Activated CD4-positive, alpha-beta T cell treated with anti-CD3 and anti-CD28 coated beads, Interleukin-2, amount 10 ng/mL, durations not matched to agents 24 days and 14 days (primary cell): ENCODE measurements around the gene TTC27. TPM values are rescaled to one million over a fixed set of nuclear protein-coding genes. Genes with fewer than 3 reads are reported as not detected.

Experiments used
- DNase-seq: peaks from one replicate; pipeline ENCODE4 v3.0.0; 2022
- H3K27ac Mint-ChIP-seq: one replicate; pipeline ENCODE4 v1.8.0; 2022; ENCODE audit warnings: mild to moderate bottlenecking, mixed read lengths
- H3K27me3 Mint-ChIP-seq: one replicate; pipeline ENCODE4 v1.8.0; 2022; ENCODE audit warnings: mixed read lengths
- H3K36me3 Mint-ChIP-seq: one replicate; pipeline ENCODE4 v1.8.0; 2022; ENCODE audit warnings: low read depth, mild to moderate bottlenecking, mixed read lengths
- H3K4me1 Mint-ChIP-seq: one replicate; pipeline ENCODE4 v1.8.0; 2021; ENCODE audit warnings: mixed read lengths
- H3K4me3 Mint-ChIP-seq: one replicate; pipeline ENCODE4 v1.8.0; 2022; ENCODE audit warnings: mild to moderate bottlenecking, moderate library complexity, mixed read lengths
- H3K9me3 Mint-ChIP-seq: one replicate; pipeline ENCODE4 v1.8.0; 2021; ENCODE audit warnings: mixed read lengths
- intact Hi-C: fragments of 100-400 bp; cut with micrococcal nuclease; formaldehyde crosslinking; loops from one replicate; pipeline ENCODE4 v1.15.1; 2023
- total RNA-seq: library from RNA; stranded (reverse); gene quantifications from 2 replicates; pipeline ENCODE4 v1.2.3, GENCODE V29; 2022

Gene TTC27
- total RNA-seq = 40.8 and 46.8 TPM in 2 replicates

DNA sequence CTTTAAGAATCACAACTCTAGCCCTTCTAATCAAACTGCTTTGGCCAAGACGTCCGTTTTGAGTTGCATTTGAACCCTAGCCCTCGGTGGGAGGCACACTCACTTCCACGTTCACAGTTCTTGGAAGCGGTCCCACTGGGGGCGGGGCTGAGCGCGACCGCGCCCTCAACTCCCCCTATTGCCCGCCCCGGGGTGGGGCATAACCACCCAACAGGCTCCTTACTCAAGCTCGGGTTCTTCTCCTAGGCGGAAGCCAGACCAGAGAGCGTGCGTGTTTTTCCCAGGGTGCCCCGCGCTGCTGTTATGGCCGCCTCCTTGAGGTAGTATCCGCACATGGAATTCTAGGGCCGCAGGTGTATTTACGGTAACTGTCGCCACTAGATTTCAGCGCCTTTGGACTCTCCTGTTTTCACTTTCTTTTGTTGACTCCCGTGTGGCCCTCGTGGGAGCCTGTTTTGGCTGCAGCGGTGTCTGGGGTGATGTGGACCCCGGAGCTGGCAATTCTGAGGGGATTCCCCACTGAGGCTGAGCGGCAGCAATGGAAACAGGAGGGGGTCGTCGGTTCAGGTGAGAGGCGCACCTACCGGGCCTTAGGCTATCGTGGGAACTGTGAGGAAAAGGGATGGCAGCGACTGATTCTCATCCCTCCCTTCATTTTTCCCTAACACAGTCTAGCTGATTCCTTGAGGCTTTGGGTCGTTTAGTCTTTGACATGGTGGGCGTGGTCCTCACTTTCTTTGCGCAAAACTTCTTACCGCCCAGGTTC is at the start of gene TTC27:
TSS of gene TTC27 (plus strand) at position 237 of the 766 bp plus-strand sequence. CDS start at position 480, 243 bp downstream.
- DNase-seq = peak; percentile 99
- H3K27me3 Mint-ChIP-seq = no peaks in the 10 kb centered on the region
- peaks cover 24% of the 10 kb centered on the region for H3K4me1 Mint-ChIP-seq
- peak within 1 kb of the TSS; percentile 91 for H3K27ac Mint-ChIP-seq
- peak within 1 kb of the TSS; percentile 86 for H3K4me3 Mint-ChIP-seq
- intact Hi-C loops = loop anchor here (1.0 to 5.0 kb wide), 3 partner anchors 36 to 318 kb away; partner anchors contain the start of gene LTBP1
- peaks cover 34% of the 10 kb centered on the region for H3K36me3 Mint-ChIP-seq
- no peaks in the 10 kb centered on the region for H3K9me3 Mint-ChIP-seq

DNA sequence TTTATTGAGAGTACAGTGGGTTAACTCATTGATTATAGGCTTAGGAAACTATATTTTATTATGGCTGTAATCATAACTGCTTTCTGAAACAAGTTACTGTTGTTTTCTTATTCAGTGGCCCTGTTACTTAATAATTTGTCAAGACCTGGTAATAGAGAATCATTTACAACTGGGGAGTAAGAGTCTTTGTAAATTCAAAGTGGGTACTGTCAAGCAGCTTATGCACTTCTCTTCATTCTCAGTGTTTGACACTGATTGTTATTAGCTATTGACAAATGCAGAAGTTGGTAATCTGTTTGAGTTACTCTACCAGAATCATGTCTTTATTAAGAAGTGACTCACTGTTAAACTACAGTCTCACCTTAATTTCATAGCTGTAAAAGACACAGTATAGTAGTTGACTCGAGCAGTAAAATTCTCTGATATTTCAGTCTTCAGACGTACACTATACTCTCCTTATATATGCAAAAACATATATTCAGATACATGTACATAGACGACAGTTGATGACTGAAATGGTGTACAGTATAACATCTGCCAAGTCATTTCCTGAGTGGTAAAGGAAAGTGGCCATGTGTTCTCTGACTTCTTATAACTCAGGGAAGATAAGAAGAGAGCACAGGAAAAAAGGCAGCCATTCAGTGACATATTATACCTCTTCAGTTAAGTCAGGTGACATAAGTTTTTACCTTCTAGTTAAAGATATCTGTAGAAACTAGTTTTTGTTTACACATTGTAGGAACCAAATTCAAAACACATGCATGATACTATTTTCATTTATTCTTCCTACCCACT is 36.0 kb upstream of the TTC27 start:
- H3K4me3 Mint-ChIP-seq = peak overlapping the region; percentile 68
- peak; percentile 76 for DNase-seq
- peaks cover 7% of the 10 kb centered on the region for H3K9me3 Mint-ChIP-seq
- peaks cover 35% of the 10 kb centered on the region for H3K36me3 Mint-ChIP-seq
- peak overlapping the region; percentile 86 for H3K27ac Mint-ChIP-seq
- intact Hi-C loops = loop anchor here (2.0 to 5.0 kb wide), 3 partner anchors 15 to 729 kb away; partner anchors contain the start of gene TTC27
- no peaks in the 10 kb centered on the region for H3K27me3 Mint-ChIP-seq
- peaks cover 33% of the 10 kb centered on the region for H3K4me1 Mint-ChIP-seq

DNA sequence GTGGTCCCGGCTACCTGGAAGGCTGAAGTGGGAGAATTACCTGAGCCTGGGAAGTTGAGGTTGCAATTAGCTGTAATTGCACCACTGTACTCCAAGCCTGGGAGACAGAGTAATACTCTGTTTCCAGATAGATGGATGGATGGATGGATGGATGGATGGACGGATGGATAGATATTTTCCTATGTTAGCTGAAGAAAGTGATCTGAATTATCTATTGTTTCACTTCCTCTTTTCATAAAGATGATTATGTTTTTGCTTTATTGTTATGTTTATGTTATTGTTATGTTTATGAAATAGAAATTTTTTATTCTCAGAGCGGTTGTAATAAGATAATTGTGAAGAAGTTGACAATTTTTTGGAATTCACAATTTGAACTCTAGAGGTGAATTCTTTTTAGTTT is 33.3 kb upstream of the TTC27 start:
- Mint-ChIP-seq H3K9me3 (peaks cover 7% of the 10 kb centered on the region), H3K27ac (no peak overlapping the region), H3K4me1 (peaks cover 28% of the 10 kb centered on the region), H3K27me3 (no peaks in the 10 kb centered on the region), H3K4me3 (no peak overlapping the region), H3K36me3 (peaks cover 41% of the 10 kb centered on the region)
- intact Hi-C loops = loop anchor here (5.0 kb wide), 1 partner anchor 33 kb away; the partner anchor contains the start of gene TTC27
- DNase-seq = no peak

DNA sequence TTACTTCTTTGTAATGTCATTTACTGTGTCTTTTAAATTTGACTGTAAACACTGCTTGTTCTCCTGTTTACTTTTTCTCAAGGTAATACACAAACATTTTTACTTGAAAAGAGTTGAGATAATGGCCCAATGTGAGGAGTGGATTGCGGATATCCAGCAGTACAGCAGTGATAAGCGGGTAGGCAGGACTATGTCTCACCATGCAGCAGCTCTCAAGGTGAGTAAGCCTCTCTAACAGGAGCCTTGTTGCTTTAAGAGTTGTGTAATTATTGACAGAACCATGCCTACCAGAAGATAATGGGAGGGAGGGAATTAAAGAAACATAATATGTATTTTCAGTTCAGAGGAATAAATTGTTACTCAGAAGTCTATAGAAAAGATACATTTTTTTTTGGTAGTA is 16.5 kb upstream of the TTC27 start:
- intact Hi-C loops = no loop called here
- Mint-ChIP-seq H3K27me3 (no peaks in the 10 kb centered on the region), H3K9me3 (no peaks in the 10 kb centered on the region), H3K27ac (no peak overlapping the region), H3K36me3 (peaks cover 51% of the 10 kb centered on the region), H3K4me1 (no peaks in the 10 kb centered on the region), H3K4me3 (no peak overlapping the region)
- no peak for DNase-seq

DNA sequence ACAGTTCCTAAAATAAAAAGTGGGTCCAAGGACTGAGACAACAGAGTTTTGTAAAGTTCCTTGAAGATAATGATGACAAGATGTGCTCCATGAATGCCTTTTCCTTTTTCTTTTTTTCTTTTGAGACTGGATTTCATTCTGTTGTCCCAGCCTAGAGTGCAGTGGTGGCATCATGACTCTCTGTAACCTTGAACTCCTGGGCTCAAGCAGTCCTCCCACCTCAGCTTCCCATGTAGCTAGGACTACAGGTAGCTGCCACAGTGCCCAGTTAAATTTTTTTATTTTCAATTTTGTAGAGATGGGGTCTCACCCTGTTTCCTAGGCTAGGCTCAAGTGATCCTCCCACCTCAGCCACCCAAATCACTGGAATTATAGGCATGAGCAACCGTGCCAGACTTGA is 16.1 kb upstream of the TTC27 start:
- H3K9me3 Mint-ChIP-seq = no peaks in the 10 kb centered on the region
- H3K36me3 Mint-ChIP-seq = peaks cover 49% of the 10 kb centered on the region
- H3K4me1 Mint-ChIP-seq = no peaks in the 10 kb centered on the region
- no peak overlapping the region for H3K4me3 Mint-ChIP-seq
- no peak overlapping the region for H3K27ac Mint-ChIP-seq
- DNase-seq = no peak
- intact Hi-C loops = no loop called here
- no peaks in the 10 kb centered on the region for H3K27me3 Mint-ChIP-seq

DNA sequence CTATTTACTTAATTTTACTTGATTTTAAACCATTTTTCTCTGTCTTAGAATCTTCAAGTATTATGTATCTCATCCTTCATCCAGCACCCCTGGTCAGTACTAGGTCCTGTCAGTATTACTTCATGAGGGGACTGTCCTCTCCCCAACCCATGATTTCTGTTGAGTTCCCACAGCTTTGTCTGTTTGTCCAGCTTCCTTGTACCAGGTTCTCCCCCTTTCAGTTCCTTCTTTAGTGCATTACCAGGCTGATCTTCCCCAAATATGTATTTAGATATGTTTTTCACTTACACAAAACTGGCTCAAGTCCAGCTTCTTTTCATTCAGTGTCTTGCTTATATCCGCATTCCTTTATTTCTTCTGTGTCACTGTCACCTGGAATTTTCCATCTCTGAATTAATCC is 13.8 kb upstream of the TTC27 start:
- Mint-ChIP-seq H3K27me3 (no peaks in the 10 kb centered on the region), H3K27ac (no peak overlapping the region), H3K4me1 (no peaks in the 10 kb centered on the region), H3K36me3 (peaks cover 44% of the 10 kb centered on the region), H3K4me3 (no peak overlapping the region), H3K9me3 (no peaks in the 10 kb centered on the region)
- intact Hi-C loops = no loop called here
- DNase-seq = no peak

DNA sequence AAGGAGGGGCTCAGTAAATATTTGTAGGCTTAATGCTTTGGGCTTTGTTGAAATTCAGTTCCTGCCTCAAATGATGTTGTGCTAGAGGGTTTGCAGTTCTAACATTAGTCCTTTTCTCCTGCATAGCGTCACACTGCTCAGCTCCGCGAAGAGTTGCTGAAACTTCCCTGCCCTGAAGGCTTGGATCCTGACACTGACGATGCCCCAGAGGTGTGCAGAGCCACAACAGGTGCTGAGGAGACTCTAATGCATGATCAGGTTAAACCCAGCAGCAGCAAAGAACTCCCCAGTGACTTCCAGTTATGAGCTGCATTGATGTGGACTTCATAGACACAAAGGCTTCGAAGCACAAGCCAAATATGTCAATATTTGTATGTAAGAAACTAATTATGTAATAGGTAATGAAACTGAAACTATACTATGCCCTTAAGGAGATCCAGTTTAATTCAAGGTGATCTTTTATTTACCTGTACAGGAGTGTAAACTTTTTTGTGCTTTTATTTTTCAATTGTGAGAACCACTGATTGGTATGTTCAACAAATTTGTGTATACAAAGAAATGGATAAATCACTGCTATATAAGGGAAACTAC is 10.2 kb upstream of the TTC27 start:
- DNase-seq = peak; percentile 50
- Mint-ChIP-seq H3K4me3 (no peak overlapping the region), H3K9me3 (no peaks in the 10 kb centered on the region), H3K27me3 (no peaks in the 10 kb centered on the region), H3K27ac (no peak overlapping the region), H3K4me1 (no peaks in the 10 kb centered on the region), H3K36me3 (peaks cover 36% of the 10 kb centered on the region)
- intact Hi-C loops = no loop called here

DNA sequence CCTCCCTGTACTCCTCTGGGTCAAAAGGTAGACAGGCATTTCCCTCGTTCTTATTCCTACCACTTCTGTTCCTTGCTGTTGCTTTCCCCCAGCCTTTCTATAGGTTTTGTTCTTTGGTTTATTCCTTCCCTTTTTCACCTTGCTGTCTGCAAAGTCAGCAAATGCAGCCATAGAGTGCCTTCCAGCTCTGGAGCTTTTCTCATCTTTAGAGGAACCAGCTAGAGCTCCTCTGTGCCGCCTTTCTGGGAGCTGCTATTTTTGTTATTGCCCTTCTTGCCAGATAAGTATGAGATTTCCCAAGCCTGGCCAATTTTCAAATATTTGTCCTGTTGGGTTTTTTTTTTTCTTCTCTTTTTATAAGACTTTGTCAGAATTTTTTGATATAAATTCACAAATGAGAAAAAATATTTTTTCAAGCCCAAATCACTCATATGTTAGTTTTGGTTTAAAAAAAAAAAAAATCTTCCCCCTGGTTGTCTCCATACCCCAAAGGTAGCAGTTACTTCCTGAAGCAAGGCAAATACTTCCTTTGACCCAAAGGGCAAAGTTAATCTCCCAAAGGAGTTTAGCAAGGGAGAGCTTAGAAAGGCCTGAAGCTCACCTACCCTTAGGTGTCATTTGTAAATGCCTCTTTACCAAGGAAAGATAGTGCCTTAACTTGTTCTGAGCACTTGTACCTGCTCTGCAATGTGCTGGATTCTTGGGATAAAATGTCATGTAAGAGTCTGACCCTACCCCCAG is 5.1 kb upstream of the TTC27 start:
- intact Hi-C loops = no loop called here

DNA sequence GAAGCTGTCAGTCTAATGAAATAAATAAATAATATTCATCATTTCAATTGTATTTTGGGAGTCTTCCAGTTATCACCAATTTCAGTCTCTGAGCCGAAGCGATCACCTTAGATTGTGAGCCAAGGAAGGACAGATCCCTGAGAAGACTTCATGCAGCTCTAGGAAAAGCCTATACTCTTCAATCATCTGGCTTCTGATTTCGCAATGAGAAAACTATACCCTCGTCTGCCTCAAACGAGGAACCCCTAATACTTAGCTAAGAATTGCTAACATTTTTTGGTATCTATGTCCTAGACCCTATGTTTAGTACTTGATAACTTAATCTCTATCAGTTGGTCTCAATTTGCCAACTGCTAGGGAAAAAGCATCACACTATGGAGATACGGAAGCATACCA is 4.5 kb upstream of the TTC27 start:
- no peaks in the 10 kb centered on the region for H3K9me3 Mint-ChIP-seq
- no peak overlapping the region for H3K4me3 Mint-ChIP-seq
- H3K27me3 Mint-ChIP-seq = no peaks in the 10 kb centered on the region
- intact Hi-C loops = no loop called here
- no peak overlapping the region for H3K27ac Mint-ChIP-seq
- no peak for DNase-seq
- H3K4me1 Mint-ChIP-seq = peaks cover 8% of the 10 kb centered on the region
- peaks cover 17% of the 10 kb centered on the region for H3K36me3 Mint-ChIP-seq

More for the DNA sequence above, 5.1 kb upstream of the TTC27 start:
- Mint-ChIP-seq H3K9me3 (no peaks in the 10 kb centered on the region), H3K27ac (no peak overlapping the region), H3K27me3 (no peaks in the 10 kb centered on the region), H3K36me3 (peaks cover 20% of the 10 kb centered on the region), H3K4me3 (no peak overlapping the region), H3K4me1 (peaks cover 7% of the 10 kb centered on the region)
- no peak for DNase-seq

DNA sequence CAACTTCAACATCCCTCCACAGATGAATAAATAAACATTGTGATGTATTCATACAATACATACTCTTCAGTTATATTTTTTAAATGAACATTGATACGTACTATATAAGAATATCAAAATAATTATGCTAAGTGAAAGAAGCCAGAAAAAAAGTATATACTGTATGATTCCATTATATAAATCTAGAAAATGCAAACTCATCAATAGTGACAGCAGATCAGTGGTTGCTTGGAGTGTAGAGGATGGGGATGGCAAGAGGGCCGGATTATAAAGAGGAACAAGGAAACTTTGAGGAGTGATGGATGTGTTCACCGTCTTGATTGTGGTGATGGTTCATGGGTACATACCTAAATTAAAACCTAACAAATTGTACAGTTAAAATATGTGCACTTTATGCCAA is 3.0 kb upstream of the TTC27 start:
- H3K27ac Mint-ChIP-seq = no peak overlapping the region
- no peaks in the 10 kb centered on the region for H3K9me3 Mint-ChIP-seq
- H3K4me1 Mint-ChIP-seq = peaks cover 12% of the 10 kb centered on the region
- H3K36me3 Mint-ChIP-seq = peaks cover 20% of the 10 kb centered on the region
- H3K27me3 Mint-ChIP-seq = no peaks in the 10 kb centered on the region
- no peak overlapping the region for H3K4me3 Mint-ChIP-seq
- no peak for DNase-seq
- intact Hi-C loops = loop anchor here (5.0 kb wide), 1 partner anchor 33 kb away; no protein-coding TSS in a partner anchor

DNA sequence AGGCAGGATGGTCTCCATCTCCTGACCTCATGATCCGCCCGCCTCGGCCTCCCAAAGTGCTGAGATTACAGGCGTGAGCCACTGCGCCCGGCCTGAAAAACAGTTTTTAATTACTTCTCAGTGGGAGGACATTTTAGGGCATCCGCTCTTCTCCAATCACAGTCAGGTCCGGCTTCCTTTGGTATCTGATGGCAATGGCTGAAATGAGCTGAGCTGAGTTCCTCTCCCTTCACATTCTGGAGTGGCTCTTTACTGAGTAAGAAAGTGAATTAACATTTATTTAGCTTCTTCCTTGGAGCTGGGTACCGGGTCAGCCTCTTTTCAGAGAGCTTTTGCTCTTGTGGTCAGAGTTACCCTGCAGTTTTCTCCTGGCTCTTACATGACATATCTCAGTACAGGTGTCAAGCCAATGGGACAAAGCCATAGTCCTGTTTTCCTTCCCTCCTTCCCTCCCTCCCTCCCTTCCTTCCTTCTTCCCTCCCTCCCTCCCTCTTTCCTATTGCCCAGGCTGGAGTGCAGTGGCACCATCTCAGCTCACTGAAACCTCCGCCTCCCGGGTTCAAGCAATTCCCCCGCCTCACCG is 1.1 kb upstream of the TTC27 start:
- no peaks in the 10 kb centered on the region for H3K9me3 Mint-ChIP-seq
- DNase-seq = no peak
- H3K4me1 Mint-ChIP-seq = peaks cover 19% of the 10 kb centered on the region
- H3K27ac Mint-ChIP-seq = no peak overlapping the region
- H3K27me3 Mint-ChIP-seq = no peaks in the 10 kb centered on the region
- peak overlapping the region; percentile 86 for H3K4me3 Mint-ChIP-seq
- intact Hi-C loops = loop anchor here (1.0 to 5.0 kb wide), 2 partner anchors 34 to 320 kb away; partner anchors contain the start of gene LTBP1
- H3K36me3 Mint-ChIP-seq = peaks cover 31% of the 10 kb centered on the region

DNA sequence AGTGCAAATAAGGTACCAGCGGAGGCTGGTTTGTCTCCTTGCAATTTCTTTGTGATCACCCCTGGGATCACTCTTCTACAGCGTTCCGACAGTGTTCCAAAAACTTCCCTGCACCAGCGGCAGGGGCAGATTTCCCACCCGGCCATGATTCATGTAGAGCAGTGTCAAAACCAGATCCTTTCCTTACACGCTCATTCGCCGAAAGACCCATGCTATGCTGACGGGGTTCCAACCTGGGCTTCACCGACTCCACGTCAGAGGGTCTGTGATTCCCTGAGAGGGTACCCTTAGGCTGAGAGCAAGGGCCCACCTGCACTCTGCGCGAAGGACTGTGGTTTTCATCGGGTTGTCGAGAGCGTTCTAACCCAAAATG is 423 bp upstream of the TTC27 start:
- no peak for DNase-seq
- intact Hi-C loops = loop anchor here (1.0 to 5.0 kb wide), 2 partner anchors 35 to 319 kb away; partner anchors contain the start of gene LTBP1
- H3K36me3 Mint-ChIP-seq = peaks cover 32% of the 10 kb centered on the region

DNA sequence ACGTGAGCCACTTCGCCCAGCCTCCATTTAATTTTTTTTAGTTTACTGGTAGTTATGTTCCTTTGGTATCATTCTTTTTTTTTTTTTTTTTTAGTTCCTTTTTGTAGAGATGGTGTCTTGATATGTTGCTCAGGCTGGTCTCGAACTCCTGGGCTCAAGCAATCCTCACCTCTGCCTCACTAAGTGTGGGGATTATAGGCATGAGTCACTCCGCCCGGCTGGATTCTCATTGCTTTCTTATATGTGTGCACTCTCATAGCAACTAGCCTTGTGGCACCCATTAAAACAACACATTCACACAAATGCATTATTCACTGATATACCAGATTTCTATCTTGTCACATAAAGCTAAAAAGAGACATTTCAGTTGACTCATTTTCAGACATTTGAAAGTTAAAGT is 4.2 kb downstream of the TTC27 start:
- intact Hi-C loops = no loop called here
- DNase-seq = no peak
- Mint-ChIP-seq H3K27me3 (no peaks in the 10 kb centered on the region), H3K4me1 (peaks cover 26% of the 10 kb centered on the region), H3K27ac (no peak overlapping the region), H3K36me3 (peaks cover 43% of the 10 kb centered on the region), H3K4me3 (no peak overlapping the region), H3K9me3 (no peaks in the 10 kb centered on the region)

More for the DNA sequence above, 423 bp upstream of the TTC27 start:
- peaks cover 23% of the 10 kb centered on the region for H3K4me1 Mint-ChIP-seq
- peak overlapping the region; percentile 91 for H3K27ac Mint-ChIP-seq
- no peaks in the 10 kb centered on the region for H3K27me3 Mint-ChIP-seq
- H3K4me3 Mint-ChIP-seq = peak overlapping the region; percentile 86
- H3K9me3 Mint-ChIP-seq = no peaks in the 10 kb centered on the region
